ENCODE data around the gene NPTX1.

GRCh38 chr17:80423536-80424225 lies 52.7 kb downstream of the NPTX1 start:
- TF ChIP-seq CTCF (IDR thresholded peaks at IDR 0.05) (no peak), POLR2A (IDR thresholded peaks at IDR 0.05) (no peak), EP300 (IDR thresholded peaks at IDR 0.05) (no peak)

All from tibial nerve (tissue), 4 donors.